ENCODE results near the gene IKZF1. TPM values are rescaled to one million over a fixed set of nuclear protein-coding genes. Genes with fewer than 3 reads are reported as not detected.

Gene IKZF1
- total RNA-seq, 1 experiment from 2014 or later, result 0.77 TPM

DNA sequence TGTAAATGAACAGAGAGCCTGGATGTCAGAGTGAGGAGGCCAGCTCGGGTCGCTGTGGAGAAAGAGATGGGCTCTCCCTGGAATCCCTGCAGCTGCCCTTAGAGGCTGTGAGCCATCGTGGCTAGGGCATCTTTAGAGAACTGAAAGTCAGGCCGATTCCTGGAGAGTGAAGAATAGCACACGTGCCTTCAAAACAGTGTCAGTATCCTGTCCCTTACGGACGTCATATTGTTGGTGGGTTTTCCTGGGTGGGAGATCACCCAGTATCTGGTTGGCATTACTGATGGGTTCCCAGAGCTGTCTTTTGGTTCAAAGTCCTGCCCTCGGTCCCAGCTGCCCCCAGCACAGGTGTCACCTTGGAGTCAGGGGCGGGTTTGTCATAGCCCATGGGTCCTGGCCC, 25.3 kb downstream of the IKZF1 start:
- Histone ChIP-seq H3K36me3 (ENCODE audit: control insufficient read depth, insufficient read depth, low read length) (no peaks in the 10 kb centered on the region), H3K27me3 (ENCODE audit: control insufficient read depth, insufficient read depth, low read length) (peaks cover 12% of the 10 kb centered on the region), H3K4me3 (ENCODE audit: low read depth in 2 of 2, low read length in 2 of 2) (no peak overlapping the region), H3K27ac (ENCODE audit: low read length) (no peak overlapping the region), H3K4me1 (ENCODE audit: control insufficient read depth, insufficient read depth, low read length) (no peaks in the 10 kb centered on the region), H3K9me3 (ENCODE audit: control insufficient read depth, insufficient read depth, low read depth, low read length) (no peaks in the 10 kb centered on the region)
- CTCF ChIA-PET, result no interaction called here
- DNase-seq (ENCODE audit: low read depth, low spot score) (no peak), ATAC-seq (no peak)
- BruUV-seq (replicated peaks), result no TSS peak
- in situ Hi-C loops (cut with HindIII; ENCODE audit: low pct_unique_long_range_greater_than_20kb, low sequenced_read_pairs) (no loop called here), intact Hi-C loops (cut with micrococcal nuclease; ENCODE audit: unreplicated experiment) (no loop called here)
- POLR2A ChIA-PET, result no interaction called here
- TF ChIP-seq SIN3A (IDR thresholded peaks at IDR 0.05; ENCODE audit: borderline replicate concordance, insufficient read depth, low read depth, low read length) (no peak), POLR2AphosphoS5 (IDR thresholded peaks at IDR 0.05; ENCODE audit: low read depth, low read length) (no peak), TCF7L2 (IDR thresholded peaks at IDR 0.05; ENCODE audit: low read depth, low read length) (no peak), CTCF (IDR thresholded peaks at IDR 0.05) (no peak), REST (IDR thresholded peaks at IDR 0.05; ENCODE audit: insufficient read depth in 1 of 2, low read depth in 2 of 2, low read length in 1 of 2) (no peak)

- ChIA-PET POLR2A (no interaction called here), CTCF (no interaction called here)
- Histone ChIP-seq H3K27ac (ENCODE audit: low read length) (no peak overlapping the region), H3K36me3 (ENCODE audit: control insufficient read depth, insufficient read depth, low read length) (no peaks in the 10 kb centered on the region), H3K4me1 (ENCODE audit: control insufficient read depth, insufficient read depth, low read length) (no peaks in the 10 kb centered on the region), H3K27me3 (ENCODE audit: control insufficient read depth, insufficient read depth, low read length) (peaks cover 12% of the 10 kb centered on the region), H3K9me3 (ENCODE audit: control insufficient read depth, insufficient read depth, low read depth, low read length) (no peaks in the 10 kb centered on the region), H3K4me3 (ENCODE audit: low read depth in 2 of 2, low read length in 2 of 2) (no peak overlapping the region)
- BruUV-seq (replicated peaks), result no TSS peak
- no peak for DNase-seq (ENCODE audit: low read depth, low spot score)
- in situ Hi-C loops (cut with HindIII; ENCODE audit: low pct_unique_long_range_greater_than_20kb, low sequenced_read_pairs), result no loop called here
- intact Hi-C loops (cut with micrococcal nuclease; ENCODE audit: unreplicated experiment), result no loop called here
- no peak for TF ChIP-seq TCF7L2 (IDR thresholded peaks at IDR 0.05; ENCODE audit: low read depth, low read length)
- no peak for ATAC-seq
Observed at GRCh38 chr7:50330254-50330653, 25.7 kb downstream of the IKZF1 start.

DNA sequence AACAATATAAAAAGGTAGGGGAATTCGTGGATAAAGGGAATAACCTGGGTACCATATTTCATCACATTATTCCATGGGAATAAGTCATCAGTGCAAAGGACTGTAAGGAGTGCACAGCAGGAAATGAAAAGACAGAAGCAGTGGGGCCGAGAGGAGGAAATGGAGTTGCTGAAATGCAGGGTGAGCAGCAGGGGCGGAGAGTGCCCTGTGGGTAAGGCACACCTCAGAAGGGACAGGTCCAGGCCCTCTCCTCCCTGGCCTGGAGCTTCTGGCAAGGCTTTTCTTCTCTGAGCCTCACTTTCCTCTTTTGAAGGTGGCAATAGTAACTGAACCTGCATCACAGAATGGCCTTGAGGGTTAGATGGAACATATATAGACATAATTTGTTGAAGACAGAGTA, 26.2 kb downstream of the IKZF1 start:
- H3K27ac ChIP-seq (ENCODE audit: low read length), result no peak overlapping the region
- peaks cover 12% of the 10 kb centered on the region for H3K27me3 ChIP-seq (ENCODE audit: control insufficient read depth, insufficient read depth, low read length)
- no TSS peak for BruUV-seq (replicated peaks)
- no peaks in the 10 kb centered on the region for H3K36me3 ChIP-seq (ENCODE audit: control insufficient read depth, insufficient read depth, low read length)
- no peak for TF ChIP-seq REST (IDR thresholded peaks at IDR 0.05; ENCODE audit: insufficient read depth in 1 of 2, low read depth in 2 of 2, low read length in 1 of 2)
- no peak for TF ChIP-seq CTCF (IDR thresholded peaks at IDR 0.05)
- TF ChIP-seq TCF7L2 (IDR thresholded peaks at IDR 0.05; ENCODE audit: low read depth, low read length), result no peak
- no peak for TF ChIP-seq SIN3A (IDR thresholded peaks at IDR 0.05; ENCODE audit: borderline replicate concordance, insufficient read depth, low read depth, low read length)
- no peak for TF ChIP-seq POLR2AphosphoS5 (IDR thresholded peaks at IDR 0.05; ENCODE audit: low read depth, low read length)
- H3K4me1 ChIP-seq (ENCODE audit: control insufficient read depth, insufficient read depth, low read length), result no peaks in the 10 kb centered on the region
- no peaks in the 10 kb centered on the region for H3K9me3 ChIP-seq (ENCODE audit: control insufficient read depth, insufficient read depth, low read depth, low read length)
- DNase-seq (ENCODE audit: low read depth, low spot score) (no peak), ATAC-seq (no peak)
- CTCF ChIA-PET, result interaction anchor here (0.6 kb wide), 1 partner anchor 40 kb away, joined by 3 read pairs; no protein-coding TSS in a partner anchor
- H3K4me3 ChIP-seq (ENCODE audit: low read depth in 2 of 2, low read length in 2 of 2), result no peak overlapping the region
- in situ Hi-C loops (cut with HindIII; ENCODE audit: low pct_unique_long_range_greater_than_20kb, low sequenced_read_pairs) (no loop called here), intact Hi-C loops (cut with micrococcal nuclease; ENCODE audit: unreplicated experiment) (no loop called here)
- POLR2A ChIA-PET, result interaction anchor here (0.6 kb wide), 1 partner anchor 408 kb away, joined by 3 read pairs; no protein-coding TSS in a partner anchor
